H1 (cell line): Measurements from ENCODE around the gene ROM1. TPM values are rescaled to one million over a fixed set of nuclear protein-coding genes. Genes with fewer than 3 reads are reported as not detected.

Experiments used
- CBX8 ChIP-seq: fragments of 300-800, 300-1000 bp; sonication (generic); IDR thresholded peaks from 2 replicates; pipeline ENCODE4 v1.7.1; 2016; ENCODE audit warnings: low read depth, low read length, borderline replicate concordance
- CHD1 ChIP-seq: IDR thresholded peaks from 2 replicates; pipeline ENCODE4 v1.6.1; 2012; ENCODE audit warnings: low read depth, low read length, improper control_type of control experiment
- CTBP2 ChIP-seq: IDR thresholded peaks from 2 replicates; pipeline ENCODE4 v1.7.0; 2011; ENCODE audit warnings: borderline replicate concordance, mild to moderate bottlenecking, moderate library complexity, mixed read lengths, low read length; ENCODE audit not compliant: insufficient read depth, insufficient read length
- EGR1 ChIP-seq: IDR thresholded peaks from 2 replicates; pipeline ENCODE4 v1.6.1; 2011; ENCODE audit warnings: low read depth, low read length, borderline replicate concordance
- GTF2F1 ChIP-seq: IDR thresholded peaks from 2 replicates; pipeline ENCODE4 v1.6.1; 2012; ENCODE audit warnings: low read depth, low read length, improper control_type of control experiment, borderline replicate concordance
- RFX5 ChIP-seq: IDR thresholded peaks from 2 replicates; pipeline ENCODE4 v1.6.1; 2011; ENCODE audit warnings: low read depth, low read length, improper control_type of control experiment, borderline replicate concordance
- SIX5 ChIP-seq: IDR thresholded peaks from 2 replicates; pipeline ENCODE4 v1.6.1; 2011; ENCODE audit warnings: mild to moderate bottlenecking, low read depth, low read length
- SP4 ChIP-seq: IDR thresholded peaks from 2 replicates; pipeline ENCODE4 v1.6.1; 2012; ENCODE audit warnings: low read length, inconsistent platforms
- YY1 ChIP-seq: IDR thresholded peaks from 2 replicates; pipeline ENCODE4 v1.6.1; 2011; ENCODE audit warnings: low read depth, mild to moderate bottlenecking, low read length
- polyA plus RNA-seq, 7 experiments: library from polyadenylated mRNA; depleted of rRNA in 3 of 7; stranded (reverse) in 5 of 7; unstranded in 2 of 7; fragments of >200 nt in 5 of 7; fragments of 200-250 nt in 2 of 7; gene quantifications; 1 replicate in 5 of 7; 2 replicates in 1 of 7; 4 replicates in 1 of 7; pipeline versions ENCODE4 v1.2.1 to v1.2.3, GENCODE V29; 2011 to 2013; ENCODE audit warnings: missing spikeins in 2 of 7, mixed read lengths in 2 of 7
- total RNA-seq: library from RNA; stranded (reverse); fragmentation: NEBNext Ultra II Directional; extraction: Animal tissue kit (Norgen Biotek cat#: 25700); gene quantifications from 2 replicates; pipeline ENCODE4 v1.2.1, GENCODE V29; 2021

ROM1 gene
- total and polyA plus RNA-seq, 2 of the 8 experiments (the other 6 are each of a cell fraction or from before 2014, with no cell fraction given): 0.86 to 2.2 TPM

DNA sequence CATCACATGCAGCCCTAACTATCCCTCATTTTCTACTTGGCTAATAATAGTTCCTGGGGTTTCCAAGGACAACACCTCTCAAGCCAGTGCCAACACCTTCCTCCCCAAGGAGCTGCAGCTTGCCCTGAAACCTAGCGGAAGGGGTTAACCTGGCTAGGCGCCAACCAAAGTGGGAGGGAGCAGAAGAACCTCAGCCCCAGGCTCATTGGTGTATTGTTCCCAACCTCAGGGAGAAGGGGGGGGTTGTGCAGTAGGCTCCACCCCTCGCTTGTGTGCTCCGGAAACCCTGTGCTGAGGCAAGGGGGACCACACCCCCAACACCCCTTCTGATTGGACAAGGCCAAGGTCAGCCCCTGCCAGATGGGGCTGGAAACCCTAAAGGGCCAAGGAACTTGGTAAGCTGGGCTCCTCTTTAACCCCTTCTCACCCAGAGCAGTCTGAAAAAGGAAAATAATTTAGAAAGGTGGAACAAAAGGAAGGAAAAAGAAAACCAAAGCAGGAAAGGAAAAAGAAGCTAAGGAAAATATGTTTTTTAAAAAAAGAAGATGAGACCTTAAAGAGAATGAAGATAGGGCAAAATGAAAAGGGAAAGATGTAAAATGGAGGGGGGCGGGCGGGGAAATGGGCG, 13.9 kb upstream of the ROM1 start (continued):
- TF ChIP-seq RFX5 (no peak), SIX5 (no peak), GTF2F1 (no peak), CHD1 (no peak), EGR1 (no peak), SP4 (peak; percentile 45; the same call in 1 of the 2 replicates), CTBP2 (no peak), YY1 (no peak), CBX8 (no peak)
